Neutrophil (primary cell): ENCODE measurements around the gene RTF2.

ENCODE experiments used
- H3K27ac ChIP-seq: fragments of 200-600 bp; sonication (generic); 2 replicates; pipeline ENCODE4 v1.5.1; 2016; ENCODE audit warnings: mild to moderate bottlenecking, moderate library complexity
- H3K27me3 ChIP-seq: fragments of 200-600 bp; sonication (generic); 2 replicates; pipeline ENCODE4 v1.6.0; 2016; ENCODE audit warnings: mild to moderate bottlenecking
- H3K36me3 ChIP-seq: fragments of 200-600 bp; sonication (generic); 2 replicates; pipeline ENCODE4 v1.5.1; 2017
- H3K4me1 ChIP-seq, 2 experiments: fragments of 200-600 bp in 1 of 2; sonication (generic) in 1 of 2; 1 replicate in 1 of 2; 2 replicates in 1 of 2; pipeline versions ENCODE4 v1.5.1 to v1.6.1; 2013 to 2016; ENCODE audit warnings: low read depth in 1 of 2, low read length in 1 of 2, mild to moderate bottlenecking in 1 of 2, moderate library complexity in 1 of 2; ENCODE audit not compliant: control insufficient read depth in 1 of 2, insufficient read depth in 1 of 2
- H3K4me3 ChIP-seq, 2 experiments: fragments of 200-600 bp in 1 of 2; sonication (generic) in 1 of 2; 1 replicate in 1 of 2; 2 replicates in 1 of 2; pipeline ENCODE4 v1.5.1; 2013 to 2016; ENCODE audit warnings: low read depth in 1 of 2, low read length in 1 of 2, mild to moderate bottlenecking in 1 of 2, moderate library complexity in 1 of 2
- H3K9me3 ChIP-seq: fragments of 200-600 bp; sonication (generic); 2 replicates; pipeline ENCODE4 v1.5.1; 2016
- CTCF ChIP-seq: fragments of 200-600 bp; sonication (generic); IDR thresholded peaks from 2 replicates; pipeline ENCODE4 v1.5.1; 2016; ENCODE audit warnings: antibody characterized with exemption

RTF2 gene

DNA sequence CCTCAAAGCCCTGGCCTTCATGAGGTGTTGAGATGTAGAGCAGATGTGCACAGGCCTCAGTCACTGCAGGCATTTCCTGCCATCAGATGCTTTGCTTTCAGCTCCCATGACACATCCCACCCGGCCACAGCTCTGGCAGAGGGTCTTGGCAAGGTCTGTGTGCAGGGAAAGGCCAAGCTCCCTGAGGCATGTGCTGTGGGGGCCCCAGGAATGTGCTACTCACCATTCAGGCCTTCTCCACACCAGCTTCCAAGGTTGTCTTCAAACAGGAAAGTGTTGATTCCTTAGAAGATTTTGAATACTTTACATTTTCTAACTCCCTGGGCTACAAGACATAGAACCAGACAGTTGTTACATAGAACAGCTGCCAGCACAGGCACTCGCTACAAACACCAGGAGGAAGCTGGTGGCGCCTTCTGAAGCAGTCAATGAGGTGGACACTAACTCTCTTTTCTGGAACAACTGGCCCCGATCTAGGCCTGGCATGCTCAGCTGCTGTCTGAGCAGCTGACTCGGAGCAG lies 28.6 kb upstream of the RTF2 start:
- H3K4me3 ChIP-seq: no peak overlapping the region
- TF ChIP-seq CTCF: no peak
- peak overlapping the region; percentile 64 for H3K27ac ChIP-seq
- peaks cover 20 to 31% of the 10 kb centered on the region in 2 experiments for H3K4me1 ChIP-seq
- H3K9me3 ChIP-seq: no peaks in the 10 kb centered on the region
- H3K27me3 ChIP-seq: no peaks in the 10 kb centered on the region
- peaks cover 81% of the 10 kb centered on the region for H3K36me3 ChIP-seq

- Histone ChIP-seq H3K4me1 (peaks cover 20 to 31% of the 10 kb centered on the region in 2 experiments), H3K36me3 (peaks cover 87% of the 10 kb centered on the region), H3K27ac (peak overlapping the region; percentile 64), H3K9me3 (no peaks in the 10 kb centered on the region), H3K27me3 (no peaks in the 10 kb centered on the region), H3K4me3 (peak overlapping the region in 1 of 2 experiments; percentile 17)
- TF ChIP-seq CTCF: no peak
Measured at GRCh38 chr20:56440346-56441007, 27.9 kb upstream of the RTF2 start.

DNA sequence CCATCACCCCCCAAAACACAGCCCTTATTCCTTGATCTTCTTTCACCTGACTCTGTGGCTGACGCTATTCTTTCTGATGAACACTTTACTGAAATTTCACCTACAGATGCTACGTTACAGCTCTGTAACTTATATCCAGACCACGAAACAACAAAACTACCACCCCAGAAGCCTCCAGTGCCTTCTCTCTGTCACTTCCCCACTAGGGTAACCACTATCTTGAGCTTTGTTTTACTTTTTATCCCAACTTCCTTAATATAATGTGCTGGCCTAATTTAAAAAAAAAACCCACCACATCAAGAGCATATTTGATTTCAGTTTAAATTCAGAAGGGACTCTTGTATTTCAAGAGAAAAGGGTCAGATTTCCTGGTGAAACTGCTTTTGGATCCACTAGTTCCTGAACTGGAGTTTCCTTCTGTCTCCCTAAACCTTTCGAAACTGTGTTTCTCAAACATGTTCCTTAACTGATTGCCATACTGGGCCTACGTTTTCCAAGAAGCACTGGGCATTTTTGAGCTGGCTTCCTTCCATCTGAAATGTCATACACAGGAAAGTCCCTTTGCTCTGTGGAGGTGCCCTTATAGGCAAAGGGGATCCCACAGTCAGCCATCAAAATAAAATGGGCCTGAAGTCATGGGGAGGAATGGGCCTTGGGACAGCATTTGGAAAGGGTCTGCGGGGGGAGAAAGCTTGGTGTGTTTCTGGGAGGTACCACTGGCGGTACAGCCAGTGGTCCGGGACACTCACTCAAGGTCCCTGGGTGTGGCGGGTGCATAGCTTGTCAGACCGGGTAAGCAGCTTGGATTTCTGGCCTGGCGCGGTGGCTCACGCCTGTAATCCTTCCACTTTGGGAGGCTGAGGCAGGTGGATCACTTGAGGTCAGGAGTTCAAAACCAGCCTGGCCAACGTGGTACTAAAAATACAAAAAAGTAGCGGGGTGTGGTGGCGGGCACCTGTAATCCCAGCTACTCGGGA lies 25.8 kb upstream of the RTF2 start:
- H3K27ac ChIP-seq: peak overlapping the region; percentile 72

GRCh38 chr20:56443654-56444540 lies 24.5 kb upstream of the RTF2 start:
- Histone ChIP-seq H3K9me3 (no peaks in the 10 kb centered on the region), H3K27ac (peak overlapping the region; percentile 8), H3K4me3 (no peak overlapping the region), H3K4me1 (peaks cover 20 to 31% of the 10 kb centered on the region in 2 experiments), H3K27me3 (no peaks in the 10 kb centered on the region), H3K36me3 (peaks cover 95% of the 10 kb centered on the region)
- no peak for TF ChIP-seq CTCF

More for the DNA sequence above, 25.8 kb upstream of the RTF2 start:
- H3K9me3 ChIP-seq: no peaks in the 10 kb centered on the region
- no peak overlapping the region for H3K4me3 ChIP-seq
- peaks cover 95% of the 10 kb centered on the region for H3K36me3 ChIP-seq
- peaks cover 20 to 31% of the 10 kb centered on the region in 2 experiments for H3K4me1 ChIP-seq
- no peak for TF ChIP-seq CTCF
- H3K27me3 ChIP-seq: no peaks in the 10 kb centered on the region

GRCh38 chr20:56445130-56445529 lies 23.3 kb upstream of the RTF2 start:
- Histone ChIP-seq H3K4me3 (no peak overlapping the region), H3K27ac (no peak overlapping the region), H3K4me1 (peaks cover 15 to 21% of the 10 kb centered on the region in 2 experiments), H3K9me3 (no peaks in the 10 kb centered on the region), H3K27me3 (no peaks in the 10 kb centered on the region), H3K36me3 (peaks cover 94% of the 10 kb centered on the region)
- no peak for TF ChIP-seq CTCF
